LHCN-M2 (cell line): ENCODE measurements around the gene RIMS4. TPM values are rescaled to one million over a fixed set of nuclear protein-coding genes. Genes with fewer than 3 reads are reported as not detected.

Experiments used
- DNase-seq: peaks from one replicate; pipeline ENCODE4 v3.0.0-alpha.2; 2012; ENCODE audit warnings: low read depth
- total RNA-seq: library from RNA; depleted of rRNA; stranded (reverse); fragments of >200 nt; gene quantifications from 2 replicates; pipeline ENCODE4 v1.2.3, GENCODE V29; 2014

The RIMS4 gene
- total RNA-seq, 1 experiment from 2014 or later: not detected

DNA sequence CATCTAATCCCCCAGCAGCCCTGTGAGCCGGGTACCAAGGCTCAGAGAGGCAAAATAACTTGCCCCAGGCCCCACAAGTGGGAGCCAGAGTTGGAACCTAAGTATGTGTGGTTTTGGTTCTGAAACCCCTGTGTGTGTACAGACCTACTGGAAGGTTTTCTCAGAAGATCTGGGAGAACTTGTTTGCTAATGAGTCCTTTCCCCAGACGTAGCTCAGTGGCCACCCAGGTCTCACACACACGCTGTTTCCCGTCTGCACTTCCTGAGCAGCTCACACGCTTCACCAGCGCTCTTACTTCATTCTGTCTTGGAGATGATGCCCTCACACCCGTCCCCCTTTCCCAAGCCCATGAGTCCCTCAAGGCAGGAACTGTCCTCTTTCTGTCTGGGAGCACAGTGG is 87.0 kb downstream of the RIMS4 start:
- DNase-seq: no peak

- no peak for DNase-seq
Measured at GRCh38 chr20:44722990-44723389, 87.4 kb downstream of the RIMS4 start.

DNA sequence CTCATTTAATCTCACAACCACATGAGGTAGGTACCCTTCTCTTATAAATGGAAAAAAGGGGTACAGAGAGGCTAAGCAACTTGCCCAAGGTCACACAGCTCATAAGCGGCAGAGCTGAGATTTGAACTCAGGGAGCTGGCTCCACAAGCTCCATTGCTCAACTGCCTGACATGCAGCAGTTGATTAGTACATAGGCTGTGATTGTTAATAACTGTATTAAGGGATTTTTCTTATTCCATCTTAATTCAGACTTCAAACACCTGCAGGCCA is 88.6 kb downstream of the RIMS4 start:
- DNase-seq: no peak

GRCh38 chr20:44720997-44721784 is 89.2 kb downstream of the RIMS4 start:
- DNase-seq: peak; percentile 50

DNA sequence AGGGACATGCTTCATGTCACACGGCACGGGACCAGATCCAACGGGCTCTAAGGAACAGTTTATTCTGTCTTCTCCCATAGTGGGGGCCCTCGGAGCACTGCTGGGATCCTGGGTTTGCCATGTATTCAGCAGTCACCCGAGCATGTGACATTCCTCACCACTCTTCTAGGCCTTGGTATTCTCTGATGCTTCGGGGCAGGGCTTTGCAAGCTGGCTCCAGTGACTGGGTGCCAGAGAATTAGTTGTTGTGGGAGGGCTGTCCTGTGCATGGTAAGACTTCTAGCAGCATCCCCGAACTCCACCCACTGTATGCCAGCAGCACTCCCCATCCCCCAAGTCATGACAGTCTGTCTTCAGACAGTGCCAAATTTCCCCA is 89.7 kb downstream of the RIMS4 start:
- peak; percentile 63 for DNase-seq

DNA sequence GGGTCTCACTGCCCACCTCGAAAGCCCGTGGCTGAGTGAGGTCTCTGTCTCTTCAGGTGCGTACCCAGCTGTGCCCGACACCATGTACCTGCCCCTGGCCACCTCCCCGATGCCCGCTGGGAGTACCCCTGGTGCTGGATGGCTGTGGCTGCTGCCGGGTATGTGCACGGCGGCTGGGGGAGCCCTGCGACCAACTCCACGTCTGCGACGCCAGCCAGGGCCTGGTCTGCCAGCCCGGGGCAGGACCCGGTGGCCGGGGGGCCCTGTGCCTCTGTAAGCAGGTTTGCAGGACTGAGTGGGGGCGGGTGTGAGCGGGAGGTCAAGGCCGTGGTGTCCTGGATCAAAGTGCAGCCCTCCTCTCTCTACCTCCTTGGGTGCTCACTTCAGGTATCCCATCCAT is 90.5 kb downstream of the RIMS4 start:
- DNase-seq: no peak

DNA sequence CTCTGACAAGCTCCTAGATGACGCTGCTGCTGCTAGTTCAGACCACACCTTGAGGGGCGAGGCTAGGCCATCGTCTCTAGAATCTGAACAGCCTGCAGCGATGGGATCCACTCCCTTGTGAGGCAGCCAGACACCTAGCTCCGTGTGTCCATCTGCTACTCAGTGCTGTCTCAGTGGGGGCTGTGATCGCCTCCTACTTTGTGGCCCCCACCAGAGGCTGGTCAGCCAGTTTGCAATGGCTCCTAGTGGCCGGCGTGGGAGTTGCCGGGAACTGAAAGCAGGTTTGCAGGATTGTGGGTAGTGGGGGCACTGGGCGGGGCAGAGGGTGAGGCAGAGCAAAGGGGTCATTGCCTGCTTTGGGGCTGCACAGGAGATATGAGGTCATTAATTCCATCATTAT is 92.4 kb downstream of the RIMS4 start:
- no peak for DNase-seq

DNA sequence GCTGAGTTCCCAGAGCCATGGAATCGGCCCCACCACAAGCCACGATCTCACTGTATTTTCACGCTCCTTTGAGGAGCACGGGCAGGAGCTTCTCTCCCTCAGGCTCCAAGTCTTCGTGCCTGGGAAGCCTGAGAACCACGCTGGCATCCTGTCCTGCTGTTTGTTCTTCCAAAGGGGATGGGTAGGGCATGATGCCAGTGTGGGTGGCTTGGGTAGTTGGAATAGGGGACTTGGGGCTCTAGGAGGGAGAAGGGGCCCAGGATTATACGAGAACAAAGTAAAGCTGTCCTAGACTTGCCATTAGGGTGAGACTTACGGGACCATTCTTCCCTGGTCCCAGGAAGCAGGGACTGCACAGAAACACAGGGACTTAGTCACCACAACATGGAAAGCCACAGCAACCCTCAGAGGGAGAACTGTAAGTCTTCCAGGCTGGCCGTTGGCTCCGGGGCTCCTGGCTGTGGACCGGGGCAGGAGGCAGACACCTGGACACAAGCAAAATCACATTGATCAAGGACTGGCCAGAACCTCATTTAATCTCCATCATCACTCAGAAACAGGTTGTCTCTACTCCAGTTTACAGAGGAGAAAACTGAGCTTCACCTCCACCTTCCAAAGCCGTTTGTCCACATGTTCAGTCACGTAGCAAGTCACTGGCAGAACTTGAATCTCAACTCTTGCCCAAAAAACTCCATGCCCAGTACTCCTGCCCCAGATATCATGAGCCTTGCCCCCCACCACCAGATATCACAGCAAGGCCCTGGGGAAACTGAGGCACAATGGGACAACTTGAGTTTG is 93.8 kb downstream of the RIMS4 start:
- DNase-seq: no peak

DNA sequence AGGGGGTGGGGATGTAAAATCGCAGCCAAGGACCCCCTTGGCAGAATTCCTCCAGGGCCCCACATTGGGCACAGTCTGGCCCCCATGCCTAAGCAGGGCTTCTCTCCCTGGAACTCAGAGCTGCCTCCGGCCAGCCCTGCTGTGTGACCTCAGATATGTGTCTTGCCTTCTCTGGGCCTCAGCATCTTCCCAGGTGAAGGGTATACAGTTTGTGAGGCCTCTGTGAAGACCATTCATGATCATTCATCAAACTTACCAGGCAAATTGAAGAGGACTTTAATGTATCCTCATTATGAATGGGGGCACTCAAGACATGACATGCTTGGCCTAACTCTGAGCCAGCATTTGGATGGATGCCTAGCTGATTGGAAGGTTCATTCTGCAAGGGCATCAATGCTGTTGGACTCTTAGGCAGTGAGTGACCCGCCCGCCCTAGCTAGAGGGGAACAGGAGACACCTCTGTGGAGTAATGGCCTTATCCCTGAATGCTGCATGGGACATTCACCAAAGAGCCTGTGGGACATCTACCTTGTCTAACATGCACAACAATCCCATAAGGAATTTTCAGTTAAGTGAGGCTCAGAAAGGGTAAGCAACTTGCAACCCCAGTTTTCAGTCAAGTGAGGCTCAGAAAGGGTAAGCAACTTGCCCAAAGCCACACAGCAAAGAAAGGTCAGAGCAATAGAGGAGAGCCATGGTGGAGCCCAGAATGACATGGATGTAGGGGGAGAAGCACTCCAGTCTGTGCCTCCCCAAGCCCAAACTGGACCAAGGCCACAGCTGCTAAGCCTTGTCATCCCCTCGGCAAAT is 94.6 kb downstream of the RIMS4 start:
- no peak for DNase-seq

- peak; percentile 77 for DNase-seq
Measured at GRCh38 chr20:44714701-44715498, 95.4 kb downstream of the RIMS4 start, which contains the start of gene CCN5. CCN5 (plus strand) TSS chr20:44715369; CDS start chr20:44715391, 22 bp downstream.

DNA sequence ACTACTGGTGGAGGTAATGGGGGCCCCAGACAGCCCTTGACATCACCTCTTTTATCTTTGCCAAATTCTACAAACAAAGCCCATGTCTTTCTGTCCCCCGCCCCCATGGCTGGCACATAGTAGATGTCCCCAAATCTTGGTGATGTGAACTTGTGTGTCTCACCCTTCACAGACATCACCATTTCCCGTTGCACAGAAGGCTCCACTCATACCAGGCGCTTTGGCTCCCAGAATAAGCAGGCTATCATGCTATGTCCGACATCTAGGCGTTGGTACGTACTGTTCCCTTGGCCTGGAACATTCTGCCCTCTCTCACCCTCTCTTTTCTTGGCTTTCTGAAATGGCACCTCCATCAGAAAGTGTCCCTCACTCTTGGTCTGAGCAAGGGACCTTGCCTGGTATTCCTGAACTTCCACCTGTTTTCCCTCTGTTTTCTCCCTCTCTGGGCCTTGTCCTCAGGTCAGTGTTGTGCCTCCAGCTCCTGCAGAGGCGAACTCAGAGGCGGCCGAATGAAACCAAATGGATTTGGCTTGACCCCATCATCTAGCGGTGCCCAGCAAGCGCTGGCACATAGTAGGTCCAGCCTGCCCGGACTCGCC is 96.1 kb downstream of the RIMS4 start:
- DNase-seq: no peak

DNA sequence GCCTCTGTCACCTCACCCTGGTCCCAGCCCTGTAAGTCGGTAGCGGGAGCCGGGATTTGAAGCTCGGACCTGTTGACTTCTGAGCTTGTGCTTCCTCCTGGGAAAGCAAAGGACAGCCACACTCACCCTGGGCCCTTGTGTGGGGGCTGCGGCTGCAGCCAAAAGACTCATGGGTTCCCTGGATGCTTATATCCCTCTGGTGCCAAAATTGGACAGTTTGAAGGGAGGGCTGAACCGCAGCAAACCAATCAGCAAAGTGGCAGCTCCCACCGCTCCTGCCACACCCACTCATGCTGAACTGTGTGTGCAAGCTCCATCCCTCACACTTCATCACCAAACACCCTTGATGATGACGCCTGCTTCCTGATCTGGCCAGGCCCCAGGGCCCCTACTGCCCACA is 99.1 kb downstream of the RIMS4 start:
- no peak for DNase-seq

GRCh38 chr20:44709797-44710196 is 100.5 kb downstream of the RIMS4 start:
- no peak for DNase-seq

DNA sequence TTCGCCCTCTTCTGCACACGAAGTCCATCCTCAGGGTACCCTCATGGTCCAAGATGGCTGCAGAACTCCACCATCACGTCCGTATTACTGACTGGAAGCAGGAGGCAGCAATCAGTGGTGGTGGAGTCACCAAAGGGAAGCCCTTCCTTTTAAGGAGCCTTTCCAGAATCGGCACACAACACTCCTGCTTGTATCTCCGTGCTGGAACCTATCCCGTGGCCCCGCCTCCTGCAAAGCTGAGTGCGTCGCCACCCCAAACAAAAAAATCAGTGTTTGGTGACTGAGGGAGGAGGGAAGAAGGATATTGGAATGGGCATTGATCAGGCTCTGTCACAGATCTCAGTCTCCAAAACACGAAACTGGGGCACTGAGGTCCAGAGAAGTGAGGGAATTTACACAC is 101.0 kb downstream of the RIMS4 start:
- no peak for DNase-seq

- DNase-seq: no peak
Measured at GRCh38 chr20:44707018-44707579, 103.2 kb downstream of the RIMS4 start.

GRCh38 chr20:44706301-44707017 is 103.9 kb downstream of the RIMS4 start:
- peak; percentile 50 for DNase-seq

- no peak for DNase-seq
Measured at GRCh38 chr20:44705364-44706094, 104.8 kb downstream of the RIMS4 start.

- peak; percentile 73 for DNase-seq
Measured at GRCh38 chr20:44704551-44704971, 105.8 kb downstream of the RIMS4 start.

DNA sequence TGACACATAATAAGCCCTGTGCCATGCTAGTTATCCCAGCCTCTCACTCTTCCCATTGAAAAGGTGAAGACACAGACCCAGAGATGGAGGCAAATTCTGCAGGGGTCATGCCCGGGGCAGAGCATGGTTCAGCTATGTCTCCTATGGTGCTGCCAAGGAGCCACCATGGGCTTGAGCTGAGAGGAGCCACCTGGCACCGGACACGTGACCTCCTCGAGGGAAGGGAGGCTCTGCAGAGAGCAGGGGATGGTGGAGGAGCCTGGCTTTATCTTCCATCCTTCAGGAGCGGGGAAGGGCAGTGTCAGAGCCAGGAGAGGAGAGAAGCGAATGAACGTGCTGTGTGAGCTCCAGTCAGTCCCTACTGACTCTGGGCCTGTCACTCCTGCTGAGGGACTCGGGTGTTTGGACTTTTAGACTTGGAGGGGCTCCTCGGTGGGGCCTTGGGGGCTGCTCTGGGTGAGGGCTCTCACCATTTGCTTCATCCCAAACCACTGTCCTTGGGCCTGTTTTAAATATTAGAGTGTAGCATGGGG is 106.3 kb downstream of the RIMS4 start:
- no peak for DNase-seq
